Activated CD4-positive, alpha-beta T cell treated with anti-CD3 and anti-CD28 coated beads, Interleukin-2, amount 50 U/mL, for 1 hour (primary cell): ENCODE data around the gene HOXB1.

Experiments used
- DNase-seq: peaks from one replicate; pipeline ENCODE4 v3.0.0-alpha.2; 2020

The HOXB1 gene

GRCh38 chr17:48553826-48554225 is 23.0 kb upstream of the HOXB1 start:
- no peak for DNase-seq

- DNase-seq: no peak
Measured at GRCh38 chr17:48553190-48553547, 22.4 kb upstream of the HOXB1 start.

GRCh38 chr17:48552466-48553189 is 21.8 kb upstream of the HOXB1 start:
- no peak for DNase-seq

GRCh38 chr17:48551596-48552465 is 21.0 kb upstream of the HOXB1 start:
- DNase-seq: no peak

- DNase-seq: no peak
Measured at GRCh38 chr17:48551214-48551555, 20.4 kb upstream of the HOXB1 start.

- DNase-seq: no peak
Measured at GRCh38 chr17:48550502-48551213, 19.8 kb upstream of the HOXB1 start.

- no peak for DNase-seq
Measured at GRCh38 chr17:48549914-48550501, 19.2 kb upstream of the HOXB1 start.

- no peak for DNase-seq
Measured at GRCh38 chr17:48549281-48549630, 18.4 kb upstream of the HOXB1 start.

GRCh38 chr17:48548523-48549280 is 17.9 kb upstream of the HOXB1 start:
- DNase-seq: no peak

GRCh38 chr17:48547808-48548522 is 17.2 kb upstream of the HOXB1 start:
- DNase-seq: peak; percentile 35

- no peak for DNase-seq
Measured at GRCh38 chr17:48546924-48547807, 16.4 kb upstream of the HOXB1 start.

- no peak for DNase-seq
Measured at GRCh38 chr17:48546137-48546923, 15.5 kb upstream of the HOXB1 start.

- DNase-seq: no peak
Measured at GRCh38 chr17:48545539-48545938, 14.7 kb upstream of the HOXB1 start.

GRCh38 chr17:48545022-48545375 is 14.2 kb upstream of the HOXB1 start, which contains the start of gene HOXB2:
HOXB2 (minus strand) TSS chr17:48545109; CDS start chr17:48544911, 198 bp downstream.
- DNase-seq: no peak

- peak; percentile 42 for DNase-seq
Measured at GRCh38 chr17:48544349-48545021, 13.7 kb upstream of the HOXB1 start.

GRCh38 chr17:48543854-48544348 is 13.1 kb upstream of the HOXB1 start:
- DNase-seq: no peak

GRCh38 chr17:48543107-48543853 is 12.5 kb upstream of the HOXB1 start:
- DNase-seq: peak; percentile 54

- DNase-seq: no peak
Measured at GRCh38 chr17:48542698-48543106, 11.9 kb upstream of the HOXB1 start.
